NCI-H1105 (cell line): ENCODE data around the gene BLOC1S2.
A peak's percentile ranks its signal among the peaks of the same experiment; 100 is the strongest.
"Not testable (repeated sequence)": the region's sequence is repeated elsewhere in the genome, so short reads cannot be mapped to it uniquely, and the experiment has no call there.

Experiments
- DNase-seq: peaks from one replicate; lab custom pipeline; 2025; lab: John Stamatoyannopoulos, UW

The BLOC1S2 gene

GRCh38 chr10:100289641-100290040 lies 3.2 kb upstream of the BLOC1S2 start:
- DNase-seq, result no peak

GRCh38 chr10:100288196-100288595 lies 1.7 kb upstream of the BLOC1S2 start:
- no peak for DNase-seq

GRCh38 chr10:100287756-100288155 lies 1.3 kb upstream of the BLOC1S2 start:
- DNase-seq, result no peak

GRCh38 chr10:100285326-100285725 lies 1.2 kb downstream of the BLOC1S2 start:
- DNase-seq, result not testable (repeated sequence)

GRCh38 chr10:100282907-100283306 lies 3.6 kb downstream of the BLOC1S2 start:
- DNase-seq, result no peak

GRCh38 chr10:100276971-100277370 lies 9.5 kb downstream of the BLOC1S2 start:
- not testable (repeated sequence) for DNase-seq

GRCh38 chr10:100267239-100268104 lies 19.0 kb downstream of the BLOC1S2 start, which contains the start of gene CWF19L1:
Gene CWF19L1 (minus strand): TSS chr10:100267638. CDS start chr10:100267593, 45 bp downstream.
- DNase-seq, result peak; percentile 39

GRCh38 chr10:100265821-100266485 lies 20.5 kb downstream of the BLOC1S2 start:
- DNase-seq, result no peak

GRCh38 chr10:100254191-100254590 lies 32.3 kb downstream of the BLOC1S2 start:
- DNase-seq, result no peak

GRCh38 chr10:100253041-100253440 lies 33.4 kb downstream of the BLOC1S2 start:
- no peak for DNase-seq

GRCh38 chr10:100248820-100249219 lies 37.7 kb downstream of the BLOC1S2 start:
- no peak for DNase-seq

- DNase-seq, result no peak
These were observed 40.8 kb downstream of the BLOC1S2 start for GRCh38 chr10:100245484-100246220.

- no peak for DNase-seq
These were observed 46.6 kb downstream of the BLOC1S2 start for GRCh38 chr10:100239851-100240250.

GRCh38 chr10:100238429-100238828 lies 48.1 kb downstream of the BLOC1S2 start:
- no peak for DNase-seq

GRCh38 chr10:100232101-100232500 lies 54.4 kb downstream of the BLOC1S2 start:
- DNase-seq, result no peak

GRCh38 chr10:100229819-100230422 lies 56.6 kb downstream of the BLOC1S2 start:
- no peak for DNase-seq

GRCh38 chr10:100223879-100224278 lies 62.6 kb downstream of the BLOC1S2 start:
- DNase-seq, result no peak
